SJCRH30 (cell line): ENCODE data around the gene GLRA3. TPM values are rescaled to one million over a fixed set of nuclear protein-coding genes. Genes with fewer than 3 reads are reported as not detected.

Experiments
- DNase-seq, 2 experiments: peaks; one replicate each; pipeline ENCODE4 v3.0.0-alpha.2; 2015 to 2020
- H3K27ac ChIP-seq: fragments of 250-450 bp; sonication (Bioruptor Pico); 2 replicates; pipeline ENCODE4 v1.5.1; 2020; ENCODE audit warnings: mild to moderate bottlenecking, moderate library complexity
- H3K27me3 ChIP-seq: fragments of 250-450 bp; sonication (Bioruptor Pico); 2 replicates; pipeline ENCODE4 v1.5.1; 2020; ENCODE audit warnings: mild to moderate bottlenecking, moderate library complexity
- H3K36me3 ChIP-seq: fragments of 250-450 bp; sonication (Bioruptor Pico); 2 replicates; pipeline ENCODE4 v1.5.1; 2020; ENCODE audit warnings: mild to moderate bottlenecking, moderate library complexity
- H3K4me1 ChIP-seq: fragments of 250-450 bp; sonication (Bioruptor Pico); 2 replicates; pipeline ENCODE4 v1.5.1; 2020; ENCODE audit warnings: mild to moderate bottlenecking, moderate library complexity
- H3K4me3 ChIP-seq: fragments of 250-450 bp; sonication (Bioruptor Pico); 2 replicates; pipeline ENCODE4 v1.5.1; 2020; ENCODE audit warnings: mild to moderate bottlenecking, moderate library complexity
- H3K9me3 ChIP-seq: fragments of 250-450 bp; sonication (Bioruptor Pico); replicated peaks from 2 replicates; pipeline ENCODE4 v1.5.1; 2020; ENCODE audit warnings: mild to moderate bottlenecking, moderate library complexity
- total RNA-seq: library from RNA; depleted of rRNA; stranded (reverse); fragments of >200 nt; shearing (Covaris generic); gene quantifications from 2 replicates; pipeline ENCODE4 v1.2.3, GENCODE V29; 2014

The GLRA3 gene
- total RNA-seq, 1 experiment from 2014 or later: not detected

- no peaks in the 10 kb centered on the region for H3K36me3 ChIP-seq
- no peaks in the 10 kb centered on the region for H3K4me1 ChIP-seq
- H3K27me3 ChIP-seq: no peaks in the 10 kb centered on the region
- H3K9me3 ChIP-seq: no peaks in the 10 kb centered on the region
- no peak for DNase-seq
- H3K27ac ChIP-seq: no peak overlapping the region
- no peak overlapping the region for H3K4me3 ChIP-seq
Observed at GRCh38 chr4:174674305-174674840, 154.7 kb downstream of the GLRA3 start.

- no peak overlapping the region for H3K27ac ChIP-seq
- DNase-seq: no peak
- H3K9me3 ChIP-seq: no peaks in the 10 kb centered on the region
- no peaks in the 10 kb centered on the region for H3K4me1 ChIP-seq
- no peaks in the 10 kb centered on the region for H3K27me3 ChIP-seq
- H3K4me3 ChIP-seq: no peak overlapping the region
- no peaks in the 10 kb centered on the region for H3K36me3 ChIP-seq
Observed at GRCh38 chr4:174673865-174674264, 155.2 kb downstream of the GLRA3 start.

GRCh38 chr4:174672276-174672675 is 156.8 kb downstream of the GLRA3 start:
- no peaks in the 10 kb centered on the region for H3K27me3 ChIP-seq
- DNase-seq: no peak
- no peak overlapping the region for H3K27ac ChIP-seq
- no peaks in the 10 kb centered on the region for H3K36me3 ChIP-seq
- H3K4me1 ChIP-seq: no peaks in the 10 kb centered on the region
- H3K4me3 ChIP-seq: no peak overlapping the region
- H3K9me3 ChIP-seq: no peaks in the 10 kb centered on the region

GRCh38 chr4:174669270-174669669 is 159.8 kb downstream of the GLRA3 start:
- no peak for DNase-seq

GRCh38 chr4:174665799-174666198 is 163.2 kb downstream of the GLRA3 start:
- Histone ChIP-seq H3K36me3 (no peaks in the 10 kb centered on the region), H3K9me3 (no peaks in the 10 kb centered on the region), H3K4me1 (no peaks in the 10 kb centered on the region), H3K4me3 (no peak overlapping the region), H3K27ac (no peak overlapping the region), H3K27me3 (no peaks in the 10 kb centered on the region)
- DNase-seq: no peak

More at GRCh38 chr4:174669270-174669669, 159.8 kb downstream of the GLRA3 start:
- H3K4me1 ChIP-seq: no peaks in the 10 kb centered on the region
- no peaks in the 10 kb centered on the region for H3K27me3 ChIP-seq
- no peak overlapping the region for H3K4me3 ChIP-seq
- no peak overlapping the region for H3K27ac ChIP-seq
- no peaks in the 10 kb centered on the region for H3K9me3 ChIP-seq
- no peaks in the 10 kb centered on the region for H3K36me3 ChIP-seq

- Histone ChIP-seq H3K4me3 (no peak overlapping the region), H3K9me3 (no peaks in the 10 kb centered on the region), H3K4me1 (no peaks in the 10 kb centered on the region), H3K27ac (no peak overlapping the region), H3K36me3 (no peaks in the 10 kb centered on the region), H3K27me3 (no peaks in the 10 kb centered on the region)
- no peak for DNase-seq
Observed at GRCh38 chr4:174663216-174663615, 165.8 kb downstream of the GLRA3 start.

- DNase-seq: no peak
- Histone ChIP-seq H3K4me1 (no peaks in the 10 kb centered on the region), H3K36me3 (no peaks in the 10 kb centered on the region), H3K4me3 (no peak overlapping the region), H3K9me3 (no peaks in the 10 kb centered on the region), H3K27ac (no peak overlapping the region), H3K27me3 (no peaks in the 10 kb centered on the region)
Observed at GRCh38 chr4:174658246-174658645, 170.8 kb downstream of the GLRA3 start.

GRCh38 chr4:174657472-174657871 is 171.6 kb downstream of the GLRA3 start:
- DNase-seq: no peak
- no peaks in the 10 kb centered on the region for H3K27me3 ChIP-seq
- no peaks in the 10 kb centered on the region for H3K36me3 ChIP-seq
- H3K27ac ChIP-seq: no peak overlapping the region
- no peaks in the 10 kb centered on the region for H3K9me3 ChIP-seq
- H3K4me1 ChIP-seq: no peaks in the 10 kb centered on the region
- H3K4me3 ChIP-seq: no peak overlapping the region

GRCh38 chr4:174654634-174655033 is 174.4 kb downstream of the GLRA3 start:
- H3K9me3 ChIP-seq: no peaks in the 10 kb centered on the region
- no peaks in the 10 kb centered on the region for H3K27me3 ChIP-seq
- H3K4me1 ChIP-seq: no peaks in the 10 kb centered on the region
- no peak overlapping the region for H3K27ac ChIP-seq
- H3K36me3 ChIP-seq: no peaks in the 10 kb centered on the region
- no peak for DNase-seq
- H3K4me3 ChIP-seq: no peak overlapping the region

- no peaks in the 10 kb centered on the region for H3K27me3 ChIP-seq
- no peaks in the 10 kb centered on the region for H3K9me3 ChIP-seq
- H3K4me1 ChIP-seq: no peaks in the 10 kb centered on the region
- no peak overlapping the region for H3K27ac ChIP-seq
- H3K36me3 ChIP-seq: no peaks in the 10 kb centered on the region
- no peak for DNase-seq
- no peak overlapping the region for H3K4me3 ChIP-seq
Observed at GRCh38 chr4:174650711-174651355, 178.2 kb downstream of the GLRA3 start.

GRCh38 chr4:174648812-174649211 is 180.2 kb downstream of the GLRA3 start:
- no peak overlapping the region for H3K4me3 ChIP-seq
- H3K4me1 ChIP-seq: no peaks in the 10 kb centered on the region
- no peaks in the 10 kb centered on the region for H3K9me3 ChIP-seq
- no peak overlapping the region for H3K27ac ChIP-seq
- DNase-seq: no peak
- no peaks in the 10 kb centered on the region for H3K36me3 ChIP-seq
- no peaks in the 10 kb centered on the region for H3K27me3 ChIP-seq

GRCh38 chr4:174646326-174646725 is 182.7 kb downstream of the GLRA3 start:
- Histone ChIP-seq H3K27ac (no peak overlapping the region), H3K9me3 (no peaks in the 10 kb centered on the region), H3K36me3 (no peaks in the 10 kb centered on the region), H3K4me1 (no peaks in the 10 kb centered on the region), H3K4me3 (no peak overlapping the region), H3K27me3 (no peaks in the 10 kb centered on the region)
- DNase-seq: no peak

GRCh38 chr4:174640146-174640545 is 188.9 kb downstream of the GLRA3 start:
- H3K4me3 ChIP-seq: no peak overlapping the region
- H3K27me3 ChIP-seq: no peaks in the 10 kb centered on the region
- no peaks in the 10 kb centered on the region for H3K36me3 ChIP-seq
- no peak overlapping the region for H3K27ac ChIP-seq
- H3K9me3 ChIP-seq: no peaks in the 10 kb centered on the region
- no peak for DNase-seq
- H3K4me1 ChIP-seq: no peaks in the 10 kb centered on the region

- Histone ChIP-seq H3K27me3 (no peaks in the 10 kb centered on the region), H3K9me3 (no peaks in the 10 kb centered on the region), H3K4me3 (no peak overlapping the region), H3K27ac (no peak overlapping the region), H3K36me3 (no peaks in the 10 kb centered on the region), H3K4me1 (no peaks in the 10 kb centered on the region)
- no peak for DNase-seq
Observed at GRCh38 chr4:174635732-174636131, 193.3 kb downstream of the GLRA3 start.

- Histone ChIP-seq H3K4me1 (no peaks in the 10 kb centered on the region), H3K27ac (no peak overlapping the region), H3K27me3 (no peaks in the 10 kb centered on the region), H3K36me3 (no peaks in the 10 kb centered on the region), H3K4me3 (no peak overlapping the region), H3K9me3 (no peaks in the 10 kb centered on the region)
- DNase-seq: no peak
Observed at GRCh38 chr4:174633399-174633798, 195.6 kb downstream of the GLRA3 start.
